Stimulated activated CD8-positive, alpha-beta memory T cell treated with anti-CD3 and anti-CD28 coated beads, Interleukin-4, amount 100 ng/mL, for 24 hours (primary cell): ENCODE results near the gene NDE1.

Experiments used
- DNase-seq: peaks from one replicate; pipeline ENCODE4 v3.0.0-alpha.2; 2020; ENCODE audit warnings: low read depth

NDE1 gene

GRCh38 chr16:15739464-15739863, 89.4 kb downstream of the NDE1 start:
- DNase-seq: no peak

- no peak for DNase-seq
These were observed 89.9 kb downstream of the NDE1 start for GRCh38 chr16:15739950-15740349.

GRCh38 chr16:15741207-15741871, 91.3 kb downstream of the NDE1 start:
- no peak for DNase-seq

GRCh38 chr16:15742716-15743115, 92.7 kb downstream of the NDE1 start:
- DNase-seq: no peak

GRCh38 chr16:15743657-15744056, 93.6 kb downstream of the NDE1 start:
- DNase-seq: no peak

GRCh38 chr16:15746332-15746731, 96.3 kb downstream of the NDE1 start:
- no peak for DNase-seq

- no peak for DNase-seq
These were observed 97.9 kb downstream of the NDE1 start for GRCh38 chr16:15747937-15748336.

GRCh38 chr16:15748654-15749053, 98.6 kb downstream of the NDE1 start:
- no peak for DNase-seq

GRCh38 chr16:15749371-15749770, 99.3 kb downstream of the NDE1 start:
- no peak for DNase-seq

- DNase-seq: no peak
These were observed 99.9 kb downstream of the NDE1 start for GRCh38 chr16:15749985-15750384.

GRCh38 chr16:15751940-15752339, 101.9 kb downstream of the NDE1 start:
- DNase-seq: no peak

- DNase-seq: no peak
These were observed 102.9 kb downstream of the NDE1 start for GRCh38 chr16:15752717-15753488.

GRCh38 chr16:15754821-15755534, 104.9 kb downstream of the NDE1 start:
- DNase-seq: no peak

GRCh38 chr16:15757077-15757386, 107.0 kb downstream of the NDE1 start:
- no peak for DNase-seq

GRCh38 chr16:15757630-15758251, 107.7 kb downstream of the NDE1 start:
- no peak for DNase-seq

- DNase-seq: no peak
These were observed 109.0 kb downstream of the NDE1 start for GRCh38 chr16:15759070-15759469.

- DNase-seq: no peak
These were observed 110.1 kb downstream of the NDE1 start for GRCh38 chr16:15760129-15760528.

- no peak for DNase-seq
These were observed 114.1 kb downstream of the NDE1 start for GRCh38 chr16:15764112-15764511.

GRCh38 chr16:15765116-15765515, 115.1 kb downstream of the NDE1 start:
- no peak for DNase-seq

GRCh38 chr16:15765880-15766279, 115.8 kb downstream of the NDE1 start:
- DNase-seq: no peak

- no peak for DNase-seq
These were observed 116.9 kb downstream of the NDE1 start for GRCh38 chr16:15766918-15767317.

- no peak for DNase-seq
These were observed 118.2 kb downstream of the NDE1 start for GRCh38 chr16:15768201-15768600.

GRCh38 chr16:15769239-15769638, 119.2 kb downstream of the NDE1 start:
- DNase-seq: no peak
